Naive B cell (primary cell): Measurements from ENCODE around the gene NBEAL2. TPM values are rescaled to one million over a fixed set of nuclear protein-coding genes. Genes with fewer than 3 reads are reported as not detected.
A peak's percentile ranks its signal among the peaks of the same experiment; 100 is the strongest.

ENCODE experiments used
- ATAC-seq, 2 donors: fragments of 150-1000 bp; cut with Tn5 transposase; 2 replicates each; pipeline ENCODE4 v1.10.0; 2021; ENCODE audit warnings: low read depth in 2 of 2, mild to moderate bottlenecking in 2 of 2, moderate library complexity in 2 of 2
- DNase-seq: peaks from one replicate; pipeline ENCODE4 v3.0.0; 2022
- H3K27ac Mint-ChIP-seq, 6 donors: one replicate each; pipeline ENCODE4 v1.8.0; 2020 to 2022; ENCODE audit warnings: mild to moderate bottlenecking in 6 of 6, mixed read lengths in 6 of 6, moderate library complexity in 5 of 6, inconsistent platforms in 2 of 6
- H3K27me3 Mint-ChIP-seq, 3 donors: one replicate each; pipeline ENCODE4 v1.8.0; 2021 to 2022; ENCODE audit warnings: mixed read lengths in 3 of 3, mild to moderate bottlenecking in 1 of 3
- H3K36me3 Mint-ChIP-seq, 2 donors: one replicate each; pipeline ENCODE4 v1.8.0; 2020 to 2022; ENCODE audit warnings: mixed read lengths in 2 of 2, inconsistent platforms in 1 of 2, mild to moderate bottlenecking in 1 of 2
- H3K4me1 Mint-ChIP-seq, 3 donors: one replicate each; pipeline ENCODE4 v1.8.0; 2020 to 2022; ENCODE audit warnings: mixed read lengths in 3 of 3, inconsistent platforms in 1 of 3, mild to moderate bottlenecking in 1 of 3, moderate library complexity in 1 of 3
- H3K4me3 Mint-ChIP-seq, 8 donors: one replicate each; pipeline ENCODE4 v1.8.0; 2020 to 2022; ENCODE audit warnings: mild to moderate bottlenecking in 8 of 8, mixed read lengths in 8 of 8, moderate library complexity in 8 of 8, inconsistent platforms in 2 of 8
- H3K9me3 Mint-ChIP-seq, 7 donors: one replicate each; pipeline ENCODE4 v1.8.0; 2020 to 2022; ENCODE audit warnings: mixed read lengths in 7 of 7, mild to moderate bottlenecking in 5 of 7, inconsistent platforms in 2 of 7, moderate library complexity in 1 of 7
- polyA plus RNA-seq, 6 donors: library from polyadenylated mRNA; unstranded; fragments of 300-500 nt; fragmentation: Illumina TruSeq; gene quantifications; one replicate each; pipeline ENCODE4 v1.2.3, GENCODE V29; 2021; ENCODE audit warnings: low read depth in 6 of 6

NBEAL2 gene
- polyA plus RNA-seq, 6 donors from 2014 or later = 0.34 to 2.2 (median 1.5) TPM; not detected in 1

- peak overlapping the region in 3 of 6 donors; percentile 21 to 75 (median 26) for H3K27ac Mint-ChIP-seq
- no peaks in the 10 kb centered on the region for H3K36me3 Mint-ChIP-seq
- H3K9me3 Mint-ChIP-seq = no peaks in the 10 kb centered on the region
- H3K4me1 Mint-ChIP-seq = peaks cover 0 to 4% (median 1%) of the 10 kb centered on the region in 3 donors
- no peak overlapping the region for H3K4me3 Mint-ChIP-seq
- H3K27me3 Mint-ChIP-seq = no peaks in the 10 kb centered on the region
- DNase-seq (no peak), ATAC-seq (no peak)
Observed at GRCh38 chr3:47003461-47004368, 24.2 kb downstream of the NBEAL2 start.

- H3K36me3 Mint-ChIP-seq = no peaks in the 10 kb centered on the region
- no peak for ATAC-seq
- no peak for DNase-seq
- H3K4me3 Mint-ChIP-seq = no peak overlapping the region
- H3K9me3 Mint-ChIP-seq = no peaks in the 10 kb centered on the region
- H3K4me1 Mint-ChIP-seq = peaks cover 0 to 4% (median under 1%) of the 10 kb centered on the region in 3 donors
- peak overlapping the region in 1 of 6 donors; percentile 26 for H3K27ac Mint-ChIP-seq
- no peaks in the 10 kb centered on the region for H3K27me3 Mint-ChIP-seq
Observed at GRCh38 chr3:47004369-47005211, 25.1 kb downstream of the NBEAL2 start.

DNA sequence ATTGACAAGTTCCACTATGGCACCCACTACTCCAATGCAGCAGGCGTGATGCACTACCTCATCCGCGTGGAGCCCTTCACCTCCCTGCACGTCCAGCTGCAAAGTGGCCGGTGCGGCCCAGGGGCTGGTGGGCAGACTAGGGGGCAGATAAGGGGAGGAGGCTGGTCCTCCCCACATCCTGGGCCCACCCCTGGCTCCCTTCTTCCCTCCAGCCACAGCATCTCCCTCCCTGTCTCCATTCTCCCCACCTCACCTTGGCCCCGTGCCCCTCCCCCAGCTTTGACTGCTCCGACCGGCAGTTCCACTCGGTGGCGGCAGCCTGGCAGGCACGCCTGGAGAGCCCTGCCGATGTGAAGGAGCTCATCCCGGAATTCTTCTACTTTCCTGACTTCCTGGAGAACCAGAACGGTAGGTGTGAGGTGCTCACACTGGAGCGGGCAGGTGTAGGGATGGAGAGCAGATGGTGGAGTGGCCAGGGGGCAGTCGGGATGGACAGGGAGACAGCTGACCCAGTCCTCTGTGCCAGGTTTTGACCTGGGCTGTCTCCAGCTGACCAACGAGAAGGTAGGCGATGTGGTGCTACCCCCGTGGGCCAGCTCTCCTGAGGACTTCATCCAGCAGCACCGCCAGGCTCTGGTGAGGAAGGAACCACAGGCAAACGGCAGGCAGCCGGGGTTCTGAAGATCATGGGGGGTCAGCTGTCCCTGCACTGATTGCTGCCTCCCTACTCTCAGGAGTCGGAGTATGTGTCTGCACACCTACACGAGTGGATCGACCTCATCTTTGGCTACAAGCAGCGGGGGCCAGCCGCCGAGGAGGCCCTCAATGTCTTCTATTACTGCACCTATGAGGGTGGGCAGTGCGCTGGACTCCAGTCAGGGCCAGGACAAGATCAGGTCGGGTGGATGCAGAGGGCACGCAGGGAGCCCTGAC lies 26.0 kb downstream of the NBEAL2 start:
- no peak overlapping the region for H3K4me3 Mint-ChIP-seq
- no peaks in the 10 kb centered on the region for H3K9me3 Mint-ChIP-seq
- H3K27ac Mint-ChIP-seq = peak overlapping the region in 4 of 6 donors; percentile 63 to 79 (median 69)

GRCh38 chr3:47006145-47006651 lies 26.7 kb downstream of the NBEAL2 start:
- DNase-seq (no peak), ATAC-seq (no peak)
- Mint-ChIP-seq H3K36me3 (no peaks in the 10 kb centered on the region), H3K4me3 (no peak overlapping the region), H3K9me3 (no peaks in the 10 kb centered on the region), H3K27me3 (no peaks in the 10 kb centered on the region), H3K27ac (peak overlapping the region in 3 of 6 donors; percentile 64 to 79 (median 74)), H3K4me1 (peaks cover 4 to 14% (median 9%) of the 10 kb centered on the region in 3 donors)

More for the DNA sequence above, 26.0 kb downstream of the NBEAL2 start:
- DNase-seq (no peak), ATAC-seq (no peak)
- H3K4me1 Mint-ChIP-seq = peaks cover 4 to 12% (median 9%) of the 10 kb centered on the region in 3 donors
- H3K27me3 Mint-ChIP-seq = no peaks in the 10 kb centered on the region
- H3K36me3 Mint-ChIP-seq = no peaks in the 10 kb centered on the region

DNA sequence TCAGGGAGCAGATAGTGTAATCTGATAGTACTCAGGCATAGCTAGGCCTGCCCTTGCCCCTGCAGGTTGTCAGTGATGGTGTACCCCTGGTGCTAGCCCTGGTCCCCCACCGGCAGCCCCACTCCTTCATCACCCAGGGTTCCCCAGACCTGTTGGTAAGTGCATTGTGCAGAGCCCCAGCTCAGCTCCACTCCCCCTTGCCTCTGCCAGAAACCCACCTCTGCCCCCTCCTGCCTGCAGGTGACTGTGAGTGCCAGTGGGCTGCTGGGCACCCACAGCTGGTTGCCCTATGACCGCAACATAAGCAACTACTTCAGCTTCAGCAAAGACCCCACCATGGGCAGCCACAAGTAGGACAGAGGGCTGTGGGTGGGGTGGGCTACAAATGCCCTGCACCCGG lies 27.5 kb downstream of the NBEAL2 start:
- no peaks in the 10 kb centered on the region for H3K36me3 Mint-ChIP-seq
- no peaks in the 10 kb centered on the region for H3K27me3 Mint-ChIP-seq
- ATAC-seq (no peak), DNase-seq (no peak)
- peaks cover 4 to 14% (median 9%) of the 10 kb centered on the region in 3 donors for H3K4me1 Mint-ChIP-seq
- peak overlapping the region in 1 of 8 donors; percentile 12 for H3K4me3 Mint-ChIP-seq
- H3K9me3 Mint-ChIP-seq = no peaks in the 10 kb centered on the region
- peak overlapping the region in 1 of 6 donors; percentile 34 for H3K27ac Mint-ChIP-seq

GRCh38 chr3:47007482-47008233 lies 28.2 kb downstream of the NBEAL2 start:
- H3K9me3 Mint-ChIP-seq = no peaks in the 10 kb centered on the region
- no peak overlapping the region for H3K27ac Mint-ChIP-seq
- peaks cover 4 to 14% (median 9%) of the 10 kb centered on the region in 3 donors for H3K4me1 Mint-ChIP-seq
- no peak for DNase-seq
- no peaks in the 10 kb centered on the region for H3K27me3 Mint-ChIP-seq
- peak overlapping the region in 3 of 8 donors; percentile 49 to 80 (median 79) for H3K4me3 Mint-ChIP-seq
- no peak for ATAC-seq
- H3K36me3 Mint-ChIP-seq = no peaks in the 10 kb centered on the region

DNA sequence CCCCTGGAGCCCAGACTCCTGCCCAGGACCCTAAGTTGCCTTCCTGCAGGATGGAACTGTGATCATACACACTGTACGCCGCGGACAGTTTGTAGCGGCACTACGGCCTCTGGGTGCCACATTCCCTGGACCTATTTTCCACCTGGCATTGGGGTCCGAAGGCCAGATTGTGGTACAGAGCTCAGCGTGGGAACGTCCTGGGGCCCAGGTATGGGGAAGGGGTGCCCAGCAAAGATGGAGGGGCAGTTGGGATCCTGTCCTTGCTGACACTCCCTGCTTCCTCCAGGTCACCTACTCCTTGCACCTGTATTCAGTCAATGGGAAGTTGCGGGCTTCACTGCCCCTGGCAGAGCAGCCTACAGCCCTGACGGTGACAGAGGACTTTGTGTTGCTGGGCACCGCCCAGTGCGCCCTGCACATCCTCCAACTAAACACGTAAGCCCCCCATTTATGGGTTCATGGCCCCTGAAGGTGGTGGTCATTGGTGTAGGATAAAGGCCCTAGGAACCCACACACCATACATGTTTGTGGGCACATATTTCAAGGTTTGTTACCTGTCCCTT lies 28.8 kb downstream of the NBEAL2 start:
- H3K36me3 Mint-ChIP-seq = no peaks in the 10 kb centered on the region
- no peaks in the 10 kb centered on the region for H3K9me3 Mint-ChIP-seq
- ATAC-seq (no peak), DNase-seq (no peak)
- no peaks in the 10 kb centered on the region for H3K27me3 Mint-ChIP-seq
- H3K4me3 Mint-ChIP-seq = peak overlapping the region; percentile 49 to 80 (median 66)
- peak overlapping the region in 1 of 6 donors; percentile 44 for H3K27ac Mint-ChIP-seq
- H3K4me1 Mint-ChIP-seq = peaks cover 4 to 14% (median 9%) of the 10 kb centered on the region in 3 donors

DNA sequence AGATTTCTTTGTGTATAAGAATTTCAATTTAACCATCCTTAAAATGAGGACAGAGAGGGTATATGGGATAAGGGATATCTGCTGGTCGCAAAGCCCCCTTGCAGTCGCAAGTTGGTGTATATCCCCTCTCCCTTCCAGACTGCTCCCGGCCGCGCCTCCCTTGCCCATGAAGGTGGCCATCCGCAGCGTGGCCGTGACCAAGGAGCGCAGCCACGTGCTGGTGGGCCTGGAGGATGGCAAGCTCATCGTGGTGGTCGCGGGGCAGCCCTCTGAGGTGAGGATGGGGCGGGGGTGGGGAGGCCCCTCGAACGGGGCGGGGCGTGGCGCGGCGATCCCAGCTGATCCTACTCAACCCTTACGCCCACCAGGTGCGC lies 29.4 kb downstream of the NBEAL2 start:
- Mint-ChIP-seq H3K4me3 (peak overlapping the region; percentile 49 to 80 (median 66)), H3K9me3 (no peaks in the 10 kb centered on the region), H3K4me1 (peaks cover 4 to 14% (median 9%) of the 10 kb centered on the region in 3 donors), H3K36me3 (no peaks in the 10 kb centered on the region), H3K27me3 (no peaks in the 10 kb centered on the region), H3K27ac (peak overlapping the region in 2 of 6 donors; percentile 44 to 91)
- ATAC-seq (no peak), DNase-seq (no peak)

DNA sequence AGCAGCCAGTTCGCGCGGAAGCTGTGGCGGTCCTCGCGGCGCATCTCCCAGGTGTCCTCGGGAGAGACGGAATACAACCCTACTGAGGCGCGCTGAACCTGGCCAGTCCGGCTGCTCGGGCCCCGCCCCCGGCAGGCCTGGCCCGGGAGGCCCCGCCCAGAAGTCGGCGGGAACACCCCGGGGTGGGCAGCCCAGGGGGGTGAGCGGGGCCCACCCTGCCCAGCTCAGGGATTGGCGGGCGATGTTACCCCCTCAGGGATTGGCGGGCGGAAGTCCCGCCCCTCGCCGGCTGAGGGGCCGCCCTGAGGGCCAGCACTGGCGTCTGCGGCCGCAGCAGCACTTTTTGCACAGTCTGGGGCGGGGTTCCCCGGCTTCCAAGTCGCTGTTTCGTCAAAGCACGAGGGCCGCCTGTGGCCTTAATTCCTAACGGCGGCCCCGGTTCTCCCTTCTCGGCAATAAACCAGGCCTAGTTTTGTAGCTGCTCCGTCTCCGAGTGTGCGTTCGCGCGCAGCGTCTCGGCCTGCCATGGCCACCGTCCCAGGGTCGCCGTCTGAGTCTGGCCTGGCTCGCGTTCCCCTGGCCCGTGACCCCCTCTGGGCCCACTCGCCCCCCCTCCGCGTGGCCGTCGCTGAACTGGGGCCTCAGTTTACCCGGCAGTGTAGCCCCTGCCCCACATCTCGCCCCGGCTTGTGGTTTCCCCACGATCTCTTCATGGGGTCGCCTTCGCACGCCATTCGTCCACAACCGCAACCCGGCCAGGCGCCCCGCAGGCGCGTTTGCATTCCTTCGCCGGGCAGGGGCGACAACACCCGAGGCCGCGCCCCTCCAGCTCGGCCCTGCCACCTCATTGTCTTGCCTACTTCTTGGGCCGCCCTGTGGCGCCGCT lies 30.0 kb downstream of the NBEAL2 start:
- ATAC-seq (peak; percentile 91 to 94), DNase-seq (peak; percentile 78)
- peak overlapping the region; percentile 49 to 92 (median 88) for H3K27ac Mint-ChIP-seq
- no peaks in the 10 kb centered on the region for H3K27me3 Mint-ChIP-seq
- H3K4me1 Mint-ChIP-seq = peaks cover 4 to 14% (median 9%) of the 10 kb centered on the region in 3 donors
- H3K4me3 Mint-ChIP-seq = peak overlapping the region; percentile 78 to 91 (median 84)
- H3K36me3 Mint-ChIP-seq = no peaks in the 10 kb centered on the region
- no peaks in the 10 kb centered on the region for H3K9me3 Mint-ChIP-seq

DNA sequence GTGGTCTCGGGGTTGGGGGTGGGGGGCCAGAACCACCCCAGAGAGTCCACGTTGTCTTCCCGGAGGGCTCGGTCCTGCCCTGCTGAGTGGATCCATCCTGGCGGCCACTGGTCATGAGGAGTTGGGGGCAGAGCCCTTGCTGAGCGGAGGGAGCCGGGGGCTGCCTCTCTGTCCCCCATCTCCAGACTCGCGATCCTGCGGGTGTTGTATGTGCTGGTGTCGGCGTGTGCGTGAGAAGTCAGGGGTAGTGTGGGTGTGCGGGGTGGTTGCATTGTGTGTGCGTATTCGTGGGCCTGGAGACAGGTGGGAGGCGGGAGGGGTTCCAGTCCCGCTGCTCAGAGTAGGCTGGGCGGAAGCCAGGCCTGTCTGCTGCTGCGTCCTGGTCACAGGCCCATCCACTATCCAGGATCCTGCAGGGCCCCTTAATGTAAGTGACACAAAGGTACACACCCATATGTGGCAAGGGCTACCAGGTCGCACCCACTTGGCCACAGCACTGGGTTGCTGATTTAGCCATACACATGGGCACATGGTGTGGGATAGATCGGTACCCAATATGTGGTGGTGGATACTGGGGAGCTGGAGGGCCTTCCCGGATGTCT lies 30.7 kb downstream of the NBEAL2 start:
- H3K27ac Mint-ChIP-seq = peak overlapping the region; percentile 34 to 94 (median 88)
- H3K36me3 Mint-ChIP-seq = peaks cover 0 to 1% of the 10 kb centered on the region in 2 donors
- peak overlapping the region; percentile 78 to 91 (median 84) for H3K4me3 Mint-ChIP-seq
- peaks cover 4 to 14% (median 9%) of the 10 kb centered on the region in 3 donors for H3K4me1 Mint-ChIP-seq
- no peaks in the 10 kb centered on the region for H3K9me3 Mint-ChIP-seq
- no peak for ATAC-seq
- DNase-seq = no peak
- H3K27me3 Mint-ChIP-seq = no peaks in the 10 kb centered on the region
